SK-N-SH (cell line): Measurements from ENCODE around the gene DYNLT1.

ENCODE experiments used
- CTCF ChIP-seq: fragments of 200-600 bp; sonication (generic); IDR thresholded peaks from 2 replicates; pipeline ENCODE4 v1.6.1; 2017; ENCODE audit warnings: antibody characterized with exemption, mild to moderate bottlenecking, moderate library complexity
- EP300 ChIP-seq, 2 experiments: IDR thresholded peaks; 2 replicates each; pipeline versions ENCODE4 v1.4.0 to v1.6.1; 2012; ENCODE audit warnings: borderline replicate concordance in 1 of 2, low read depth in 1 of 2, low read length in 1 of 2
- EZH2phosphoT487 ChIP-seq: fragments of 200-600 bp; sonication (generic); IDR thresholded peaks from 2 replicates; pipeline ENCODE4 v1.6.1; 2017; ENCODE audit warnings: low read depth, mixed run types, mild to moderate bottlenecking, antibody characterized with exemption, moderate library complexity, borderline replicate concordance
- FOXM1 ChIP-seq: IDR thresholded peaks from 2 replicates; pipeline ENCODE4 v1.4.0; 2012; ENCODE audit warnings: low read depth, mild to moderate bottlenecking
- GABPA ChIP-seq: IDR thresholded peaks from 2 replicates; pipeline ENCODE4 v1.4.0; 2012; ENCODE audit warnings: low read depth, mild to moderate bottlenecking
- GATA2 ChIP-seq: sonication (generic); formaldehyde crosslinking; IDR thresholded peaks from 2 replicates; pipeline ENCODE4 v1.5.0; 2020; ENCODE audit warnings: mild to moderate bottlenecking, missing genetic modification reagents
- MAX ChIP-seq: IDR thresholded peaks from 2 replicates; pipeline ENCODE4 v1.4.0; 2012; ENCODE audit warnings: low read depth
- POLR2AphosphoS5 ChIP-seq: IDR thresholded peaks from 2 replicates; pipeline ENCODE4 v1.6.1; 2012; ENCODE audit warnings: low read depth, low read length
- RAD21 ChIP-seq: IDR thresholded peaks from 2 replicates; pipeline ENCODE4 v1.6.1; 2012; ENCODE audit warnings: mild to moderate bottlenecking, low read length
- REST ChIP-seq: IDR thresholded peaks from 2 replicates; pipeline ENCODE4 v1.6.1; 2012; ENCODE audit warnings: mild to moderate bottlenecking, low read depth, low read length, moderate library complexity
- SMC3 ChIP-seq: IDR thresholded peaks from 2 replicates; pipeline ENCODE4 v1.6.1; 2012; ENCODE audit warnings: low read depth, low read length, improper control_type of control experiment
- TEAD4 ChIP-seq: IDR thresholded peaks from 2 replicates; pipeline ENCODE4 v1.4.0; 2012; ENCODE audit warnings: mild to moderate bottlenecking, borderline replicate concordance; ENCODE audit not compliant: insufficient read depth
- YY1 ChIP-seq: IDR thresholded peaks from 2 replicates; pipeline ENCODE4 v1.4.0; 2012; ENCODE audit warnings: low read depth, mild to moderate bottlenecking
- TF ChIP-seq, protein P1 (sequence below): IDR thresholded peaks from 2 replicates; pipeline ENCODE4 v1.4.0; 2012; ENCODE audit warnings: low read depth, borderline replicate concordance

- TF ChIP-seq EP300 (IDR thresholded peaks at IDR 0.05; ENCODE audit: borderline replicate concordance in 1 of 2, low read depth in 1 of 2, low read length in 1 of 2) (no peak), YY1 (no peak), CTCF (no peak), FOXM1 (no peak), POLR2AphosphoS5 (no peak), GABPA (no peak), TEAD4 (no peak), REST (no peak), MAX (no peak), RAD21 (no peak), GATA2 (CRISPR knock-in tag) (peak; percentile 46), EZH2phosphoT487 (no peak), SMC3 (no peak)
- TF ChIP-seq, protein P1, sequence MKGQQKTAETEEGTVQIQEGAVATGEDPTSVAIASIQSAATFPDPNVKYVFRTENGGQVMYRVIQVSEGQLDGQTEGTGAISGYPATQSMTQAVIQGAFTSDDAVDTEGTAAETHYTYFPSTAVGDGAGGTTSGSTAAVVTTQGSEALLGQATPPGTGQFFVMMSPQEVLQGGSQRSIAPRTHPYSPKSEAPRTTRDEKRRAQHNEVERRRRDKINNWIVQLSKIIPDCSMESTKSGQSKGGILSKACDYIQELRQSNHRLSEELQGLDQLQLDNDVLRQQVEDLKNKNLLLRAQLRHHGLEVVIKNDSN = no peak
Observed at GRCh38 chr6:158620963-158621693, 23.4 kb downstream of the DYNLT1 start.
